ENCODE results near the gene PEX11B. TPM values are rescaled to one million over a fixed set of nuclear protein-coding genes. Genes with fewer than 3 reads are reported as not detected.

The PEX11B gene
- total and polyA plus RNA-seq, 2 of the 8 experiments (the other 6 are each of a cell fraction or from before 2014, with no cell fraction given), result 9.1 to 15.1 TPM

DNA sequence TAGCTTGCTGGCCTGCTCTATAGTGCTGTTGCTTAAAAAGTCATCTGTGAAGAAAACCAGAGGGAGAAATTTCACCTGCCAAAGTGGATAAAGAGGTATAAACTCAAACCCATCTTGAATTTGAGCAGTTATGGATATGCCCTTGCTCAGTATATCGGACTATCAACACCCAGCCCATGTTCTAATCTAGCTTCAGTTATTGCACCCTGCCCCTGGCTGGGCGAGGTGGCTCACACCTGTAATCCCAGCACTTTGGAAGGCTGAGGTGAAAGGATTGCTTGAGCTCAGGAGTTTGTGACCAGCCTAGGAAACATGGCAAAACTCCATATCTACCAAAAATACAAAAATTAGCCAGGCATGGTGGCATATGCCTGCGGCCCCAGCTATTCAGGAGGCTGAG is 26.0 kb upstream of the PEX11B start (continued):
- TF ChIP-seq HDAC6 (IDR thresholded peaks at IDR 0.05; ENCODE audit: low read depth, low read length) (no peak), GTF2F1 (IDR thresholded peaks at IDR 0.05; ENCODE audit: borderline replicate concordance, low read depth, low read length) (no peak), POLR2AphosphoS5 (IDR thresholded peaks at IDR 0.05; ENCODE audit: low read depth, low read length) (no peak), POLR2A (IDR thresholded peaks at IDR 0.05; ENCODE audit: control extremely low read depth in 1 of 2, low read depth in 2 of 2, low read length in 2 of 2) (no peak), SAP30 (IDR thresholded peaks at IDR 0.05; ENCODE audit: insufficient read depth, insufficient replicate concordance, low read length) (no peak), EGR1 (IDR thresholded peaks at IDR 0.05; ENCODE audit: borderline replicate concordance, low read depth, low read length) (no peak), E2F6 (IDR thresholded peaks at IDR 0.05) (no peak), SP1 (IDR thresholded peaks at IDR 0.05; ENCODE audit: low read depth, low read length) (no peak)
